Liver (tissue), 2 donors: ENCODE measurements around the gene FLII.

Source experiments
- CTCF ChIP-seq: fragments of 150-350 bp; IDR thresholded peaks from 2 replicates; pipeline ENCODE4 v1.5.1; 2017; ENCODE audit warnings: improper control_type of control experiment, low read depth, low read length; ENCODE audit not compliant: missing input control
- MAX ChIP-seq: IDR thresholded peaks from 2 replicates; pipeline ENCODE4 v1.6.1; 2016; ENCODE audit warnings: antibody characterized with exemption
- donor health status: healthy.

GRCh38 chr17:18259621-18260331, 1.2 kb upstream of the FLII start:
- TF ChIP-seq CTCF = no peak
- no peak for TF ChIP-seq MAX
